ENCODE results near the gene ROR2. TPM values are rescaled to one million over a fixed set of nuclear protein-coding genes. Genes with fewer than 3 reads are reported as not detected.
A peak's percentile ranks its signal among the peaks of the same experiment; 100 is the strongest.

Gene ROR2
- total RNA-seq, 1 experiment from 2014 or later: not detected

- CTCF ChIA-PET: no interaction called here
- no peaks in the 10 kb centered on the region for H3K9me3 ChIP-seq (ENCODE audit: low read length)
- no peak overlapping the region for H2AFZ ChIP-seq (ENCODE audit: low read length)
- no peaks in the 10 kb centered on the region for H3K9me2 ChIP-seq (replicated peaks; ENCODE audit: low read length)
- no peaks in the 10 kb centered on the region for H3K36me3 ChIP-seq (ENCODE audit: low read depth, low read length)
- H4K20me1 ChIP-seq (ENCODE audit: low read length): no peaks in the 10 kb centered on the region
- no peaks in the 10 kb centered on the region for H3K27me3 ChIP-seq (ENCODE audit: low read length)
- DNase-seq: peak; percentile 22
- peak; percentile 56 for ATAC-seq
- no peak overlapping the region for H3K9ac ChIP-seq (ENCODE audit: low read length)
- BruUV-seq (replicated peaks): no TSS peak
- TF ChIP-seq EZH2 (IDR thresholded peaks at IDR 0.05; ENCODE audit: low read length, unreplicated experiment): no peak
- TF ChIP-seq, protein P1, sequence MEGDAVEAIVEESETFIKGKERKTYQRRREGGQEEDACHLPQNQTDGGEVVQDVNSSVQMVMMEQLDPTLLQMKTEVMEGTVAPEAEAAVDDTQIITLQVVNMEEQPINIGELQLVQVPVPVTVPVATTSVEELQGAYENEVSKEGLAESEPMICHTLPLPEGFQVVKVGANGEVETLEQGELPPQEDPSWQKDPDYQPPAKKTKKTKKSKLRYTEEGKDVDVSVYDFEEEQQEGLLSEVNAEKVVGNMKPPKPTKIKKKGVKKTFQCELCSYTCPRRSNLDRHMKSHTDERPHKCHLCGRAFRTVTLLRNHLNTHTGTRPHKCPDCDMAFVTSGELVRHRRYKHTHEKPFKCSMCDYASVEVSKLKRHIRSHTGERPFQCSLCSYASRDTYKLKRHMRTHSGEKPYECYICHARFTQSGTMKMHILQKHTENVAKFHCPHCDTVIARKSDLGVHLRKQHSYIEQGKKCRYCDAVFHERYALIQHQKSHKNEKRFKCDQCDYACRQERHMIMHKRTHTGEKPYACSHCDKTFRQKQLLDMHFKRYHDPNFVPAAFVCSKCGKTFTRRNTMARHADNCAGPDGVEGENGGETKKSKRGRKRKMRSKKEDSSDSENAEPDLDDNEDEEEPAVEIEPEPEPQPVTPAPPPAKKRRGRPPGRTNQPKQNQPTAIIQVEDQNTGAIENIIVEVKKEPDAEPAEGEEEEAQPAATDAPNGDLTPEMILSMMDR (conservative IDR thresholded peaks at IDR 0.05; ENCODE audit: low read depth, low read length): peak; percentile 46
- H3K27ac ChIP-seq (ENCODE audit: low read length): no peak overlapping the region
- H3K79me2 ChIP-seq (ENCODE audit: low read length): no peaks in the 10 kb centered on the region
- POLR2A ChIA-PET (ENCODE audit: unreplicated experiment): no interaction called here
- H3K4me1 ChIP-seq (ENCODE audit: insufficient read depth, low read length): peaks cover 7% of the 10 kb centered on the region; the same call in 1 of the 2 replicates
- no peak overlapping the region for H3K4me3 ChIP-seq (ENCODE audit: low read length)
- no peak overlapping the region for H3K4me2 ChIP-seq (ENCODE audit: low read length)
- intact Hi-C loops (cut with micrococcal nuclease): no loop called here
- H3F3A ChIP-seq (ENCODE audit: low read length, unreplicated experiment): no peaks in the 10 kb centered on the region
These were observed 199.7 kb downstream of the ROR2 start for GRCh38 chr9:91750343-91750742.

DNA sequence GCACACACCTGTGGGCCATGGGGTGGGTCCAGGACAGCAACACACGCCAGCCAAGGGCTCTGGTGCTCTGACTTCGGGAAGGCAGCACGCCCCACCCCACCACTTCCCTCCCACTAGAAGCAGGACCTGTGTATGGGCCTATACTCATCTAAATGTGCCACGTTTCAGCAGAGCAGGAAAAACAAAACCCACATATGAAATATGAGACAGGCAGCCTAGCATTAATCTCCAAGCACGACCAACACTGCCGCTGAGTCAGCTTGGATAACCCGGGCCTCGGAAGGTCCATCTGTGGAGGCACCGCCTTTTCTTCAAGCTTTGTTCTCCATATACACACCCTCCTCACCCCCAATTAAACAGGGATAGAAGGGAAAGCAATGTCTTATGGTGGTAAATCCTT, 203.1 kb downstream of the ROR2 start:
- Histone ChIP-seq H3K4me3 (ENCODE audit: low read length) (no peak overlapping the region), H3K9me2 (replicated peaks; ENCODE audit: low read length) (no peaks in the 10 kb centered on the region), H3K9ac (ENCODE audit: low read length) (no peak overlapping the region), H3K4me1 (ENCODE audit: insufficient read depth, low read length) (peaks cover 7% of the 10 kb centered on the region; the same call in 1 of the 2 replicates), H3K36me3 (ENCODE audit: low read depth, low read length) (no peaks in the 10 kb centered on the region), H3K27ac (ENCODE audit: low read length) (no peak overlapping the region), H3K4me2 (ENCODE audit: low read length) (no peak overlapping the region), H3K79me2 (ENCODE audit: low read length) (no peaks in the 10 kb centered on the region), H3F3A (ENCODE audit: low read length, unreplicated experiment) (no peaks in the 10 kb centered on the region), H2AFZ (ENCODE audit: low read length) (no peak overlapping the region), H3K9me3 (ENCODE audit: low read length) (no peaks in the 10 kb centered on the region), H4K20me1 (ENCODE audit: low read length) (no peaks in the 10 kb centered on the region), H3K27me3 (ENCODE audit: low read length) (no peaks in the 10 kb centered on the region)
- ChIA-PET CTCF (no interaction called here), POLR2A (ENCODE audit: unreplicated experiment) (no interaction called here)
- ATAC-seq (peak; percentile 62), DNase-seq (peak; percentile 47)
- TF ChIP-seq, protein P1 (conservative IDR thresholded peaks at IDR 0.05; ENCODE audit: low read depth, low read length): no peak
- TF ChIP-seq EZH2 (IDR thresholded peaks at IDR 0.05; ENCODE audit: low read length, unreplicated experiment) (no peak), EZH2phosphoT487 (IDR thresholded peaks at IDR 0.05; ENCODE audit: borderline replicate concordance, low read length) (no peak)
- no TSS peak for BruUV-seq (replicated peaks)
- intact Hi-C loops (cut with micrococcal nuclease): no loop called here

GRCh38 chr9:91746357-91746756, 203.7 kb downstream of the ROR2 start:
- H3K36me3 ChIP-seq (ENCODE audit: low read depth, low read length): no peaks in the 10 kb centered on the region
- ChIA-PET CTCF (no interaction called here), POLR2A (ENCODE audit: unreplicated experiment) (no interaction called here)
- H3K79me2 ChIP-seq (ENCODE audit: low read length): no peaks in the 10 kb centered on the region
- H3K4me2 ChIP-seq (ENCODE audit: low read length): no peak overlapping the region
- no peaks in the 10 kb centered on the region for H3K27me3 ChIP-seq (ENCODE audit: low read length)
- no TSS peak for BruUV-seq (replicated peaks)
- intact Hi-C loops (cut with micrococcal nuclease): no loop called here
- no peak overlapping the region for H3K27ac ChIP-seq (ENCODE audit: low read length)
- ATAC-seq: no peak
- TF ChIP-seq, protein P1 (conservative IDR thresholded peaks at IDR 0.05; ENCODE audit: low read depth, low read length): no peak
- no peak for TF ChIP-seq EZH2phosphoT487 (IDR thresholded peaks at IDR 0.05; ENCODE audit: borderline replicate concordance, low read length)
- TF ChIP-seq EZH2 (IDR thresholded peaks at IDR 0.05; ENCODE audit: low read length, unreplicated experiment): no peak
- DNase-seq: no peak
- H4K20me1 ChIP-seq (ENCODE audit: low read length): no peaks in the 10 kb centered on the region
- H3K9me3 ChIP-seq (ENCODE audit: low read length): no peaks in the 10 kb centered on the region
- H2AFZ ChIP-seq (ENCODE audit: low read length): no peak overlapping the region
- H3K4me1 ChIP-seq (ENCODE audit: insufficient read depth, low read length): peaks cover 7% of the 10 kb centered on the region; the same call in 1 of the 2 replicates
- H3F3A ChIP-seq (ENCODE audit: low read length, unreplicated experiment): no peaks in the 10 kb centered on the region
- H3K9me2 ChIP-seq (replicated peaks; ENCODE audit: low read length): no peaks in the 10 kb centered on the region
- no peak overlapping the region for H3K4me3 ChIP-seq (ENCODE audit: low read length)
- no peak overlapping the region for H3K9ac ChIP-seq (ENCODE audit: low read length)

All from PC-3 (cell line).